GM19023 (cell line): ENCODE measurements around the gene LITAF.
"Not testable (repeated sequence)": the region's sequence is repeated elsewhere in the genome, so short reads cannot be mapped to it uniquely, and the experiment has no call there.

ENCODE experiments used
- ATAC-seq: cut with Tn5 transposase; IDR thresholded peaks from one replicate; pipeline ENCODE4 v1.9.1; 2021; ENCODE audit warnings: mild to moderate bottlenecking, moderate library complexity; ENCODE audit not compliant: unreplicated experiment

Gene LITAF

GRCh38 chr16:11621539-11621919 lies 34.8 kb upstream of the LITAF start:
- ATAC-seq = no peak

- ATAC-seq = no peak
These were observed 33.7 kb upstream of the LITAF start for GRCh38 chr16:11620243-11621003.

DNA sequence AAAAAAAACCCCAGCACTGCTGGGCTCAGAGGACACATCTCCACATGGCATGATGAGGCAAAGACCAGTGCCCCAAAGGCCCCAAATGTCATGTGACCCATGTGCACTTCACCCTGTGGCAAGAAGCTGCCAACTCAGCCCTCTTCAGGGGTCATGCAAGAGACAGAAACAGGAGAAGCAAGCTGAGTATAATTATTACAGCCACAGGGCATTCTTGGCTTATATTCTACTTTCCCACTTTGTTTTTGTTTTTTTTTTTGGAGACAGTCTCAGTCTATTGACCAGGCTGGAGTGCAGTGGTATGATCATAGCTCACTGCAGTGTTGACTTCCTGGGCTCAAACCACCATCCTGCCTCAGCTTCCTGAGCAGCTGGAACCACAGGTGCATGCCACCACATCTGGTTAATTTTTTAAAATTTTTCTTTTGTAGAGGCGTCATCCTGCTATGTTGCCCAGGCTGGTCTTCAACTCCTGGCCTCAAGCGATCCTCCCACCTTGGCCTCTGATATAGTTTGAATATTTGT lies 32.7 kb upstream of the LITAF start:
- no peak for ATAC-seq

DNA sequence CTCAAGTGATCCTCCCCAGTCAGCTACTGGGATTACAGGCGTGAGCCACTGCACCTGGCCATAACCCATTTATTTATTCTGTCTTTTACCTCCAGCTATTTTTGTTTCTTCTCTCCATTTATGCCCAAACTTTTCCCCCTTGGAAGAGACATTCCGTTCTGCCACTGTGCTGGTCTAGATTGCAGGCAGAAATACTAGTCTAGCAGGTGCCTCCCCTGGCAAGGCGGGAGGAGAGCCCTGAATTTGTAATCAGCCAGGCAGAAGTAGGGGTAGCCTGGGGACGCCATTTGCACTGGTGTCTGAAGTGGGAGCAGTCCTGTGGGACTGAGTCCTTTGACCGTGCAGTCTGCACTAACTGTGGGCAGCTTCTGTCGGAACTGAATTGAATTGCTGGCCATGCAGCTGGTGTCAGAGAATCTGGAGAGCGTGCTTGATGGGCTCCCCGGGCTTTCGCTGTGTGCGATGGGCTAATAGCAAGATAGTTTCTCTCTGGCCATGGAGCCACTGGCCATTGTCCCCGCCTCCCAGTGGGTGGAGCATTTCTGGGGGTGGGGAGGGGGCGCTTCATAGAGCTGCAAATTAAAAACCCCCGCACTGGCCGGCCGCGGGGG lies 31.5 kb upstream of the LITAF start:
- no peak for ATAC-seq

GRCh38 chr16:11615748-11616447 lies 29.2 kb upstream of the LITAF start:
- ATAC-seq = no peak

GRCh38 chr16:11614587-11615175 lies 28.0 kb upstream of the LITAF start:
- no peak for ATAC-seq

GRCh38 chr16:11613381-11614303 lies 26.9 kb upstream of the LITAF start:
- peak; percentile 42 for ATAC-seq

DNA sequence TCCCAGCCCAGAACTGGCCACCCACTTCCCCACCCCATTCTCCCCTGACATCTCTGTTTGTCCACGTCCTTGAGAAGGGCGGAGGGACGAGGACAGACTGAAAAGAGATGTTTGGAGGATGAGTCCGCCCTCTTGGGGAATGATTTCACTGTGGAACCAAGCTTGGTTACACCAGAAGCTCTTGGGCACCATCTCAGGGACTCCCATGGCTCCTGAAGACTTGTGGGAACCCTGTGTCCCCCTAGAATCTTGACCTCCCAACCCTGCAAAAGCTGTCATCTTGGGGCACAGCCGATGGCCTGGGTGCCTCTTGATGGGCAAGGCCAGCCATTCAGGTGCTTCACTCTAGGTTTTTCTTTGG lies 25.9 kb upstream of the LITAF start:
- ATAC-seq = no peak

DNA sequence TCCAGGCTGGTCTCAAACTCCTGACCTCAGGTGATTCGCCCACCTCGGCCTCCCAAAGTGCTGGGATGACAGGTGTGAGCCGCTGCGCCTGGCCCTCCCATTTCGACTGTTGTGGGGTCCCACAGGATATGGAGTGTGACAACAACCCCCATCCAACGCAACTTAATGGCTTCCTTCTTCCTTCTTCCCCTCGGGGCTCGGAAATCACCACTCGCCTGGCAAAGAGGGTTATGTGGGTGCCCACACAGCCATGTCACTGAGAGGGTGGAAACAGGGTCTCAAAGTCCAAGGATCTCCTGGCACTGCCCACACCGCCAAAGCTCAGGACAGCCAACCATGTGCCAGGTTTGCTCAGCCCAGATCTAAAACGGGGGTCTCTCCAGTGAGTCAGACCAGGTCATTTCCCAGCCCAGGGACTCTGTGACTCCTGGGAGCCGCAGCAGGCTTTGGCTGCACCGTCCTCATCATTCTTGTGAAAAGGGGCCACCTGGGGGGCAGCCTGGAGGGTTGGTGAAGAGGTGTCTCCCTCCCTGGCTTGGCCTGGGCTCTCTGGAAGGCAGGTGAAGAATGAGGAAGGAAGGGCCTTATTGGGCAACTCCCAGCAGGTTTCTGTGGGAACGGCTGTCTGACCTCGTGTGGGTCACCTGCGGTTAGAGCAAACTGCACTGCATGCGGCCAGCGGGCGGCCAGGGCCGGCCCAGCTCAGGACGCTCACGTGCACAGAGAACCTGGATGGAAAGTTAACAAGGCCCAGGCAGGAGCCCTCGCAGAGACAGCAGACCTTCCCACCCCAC lies 25.3 kb upstream of the LITAF start:
- ATAC-seq = no peak

DNA sequence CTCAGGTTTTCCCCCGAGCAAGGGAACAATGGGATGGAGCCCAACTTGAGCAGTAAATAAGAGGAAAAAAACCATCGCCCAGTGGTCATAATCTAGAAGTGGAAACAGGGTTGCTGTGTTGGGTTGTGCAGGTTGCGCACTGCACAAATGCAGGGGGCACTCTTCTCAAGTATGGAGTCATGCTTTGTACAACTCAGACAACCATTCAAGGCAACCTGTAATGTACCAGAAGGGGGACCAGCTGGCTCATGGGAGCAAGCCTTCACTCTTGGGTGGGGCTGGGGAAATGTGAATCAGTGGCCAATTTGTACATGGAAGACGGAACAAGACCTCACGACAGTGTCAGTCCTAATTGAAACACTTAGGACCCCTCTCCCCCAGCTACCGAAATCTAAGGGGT lies 23.9 kb upstream of the LITAF start:
- ATAC-seq = no peak

- no peak for ATAC-seq
These were observed 23.4 kb upstream of the LITAF start for GRCh38 chr16:11610121-11610505.

- ATAC-seq = no peak
These were observed 22.9 kb upstream of the LITAF start for GRCh38 chr16:11609474-11610120.

- ATAC-seq = no peak
These were observed 19.2 kb upstream of the LITAF start for GRCh38 chr16:11605891-11606290.

DNA sequence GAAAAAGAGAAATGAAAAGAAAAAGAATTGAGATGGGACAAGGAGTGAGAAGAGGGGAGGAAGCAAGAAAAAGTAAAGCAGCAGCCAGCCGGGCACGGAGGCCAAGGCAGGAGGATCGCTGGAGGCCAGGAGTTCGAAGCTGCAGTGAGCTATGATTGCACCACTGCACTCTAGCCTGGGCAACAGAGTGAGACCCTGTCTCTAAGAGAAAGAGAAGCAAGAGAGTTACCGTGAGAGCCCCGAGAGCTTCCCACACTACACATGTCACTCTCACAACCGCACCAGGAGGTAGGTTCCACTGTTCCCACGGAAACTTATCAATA lies 18.8 kb upstream of the LITAF start:
- ATAC-seq = no peak

GRCh38 chr16:11604783-11605563 lies 18.3 kb upstream of the LITAF start:
- no peak for ATAC-seq

DNA sequence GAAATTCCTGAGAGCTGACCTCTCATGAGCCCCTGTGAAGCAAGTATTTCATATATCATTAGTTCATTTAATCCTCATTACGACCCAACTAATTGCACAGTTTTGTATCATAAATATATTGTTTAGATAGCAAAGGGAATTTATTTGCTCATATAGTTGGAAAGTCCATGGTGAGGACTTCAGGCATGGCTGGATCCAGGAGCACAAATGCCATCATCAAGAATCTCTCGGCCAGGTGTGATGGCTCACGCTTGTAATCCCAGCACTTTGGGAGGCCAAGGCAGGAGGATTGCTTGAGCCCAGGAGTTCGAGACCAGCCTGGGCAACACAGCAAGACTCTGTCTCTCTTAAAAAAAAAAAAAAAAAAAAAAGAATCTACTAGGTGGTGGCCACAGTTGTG lies 17.6 kb upstream of the LITAF start:
- ATAC-seq = not testable (repeated sequence)

DNA sequence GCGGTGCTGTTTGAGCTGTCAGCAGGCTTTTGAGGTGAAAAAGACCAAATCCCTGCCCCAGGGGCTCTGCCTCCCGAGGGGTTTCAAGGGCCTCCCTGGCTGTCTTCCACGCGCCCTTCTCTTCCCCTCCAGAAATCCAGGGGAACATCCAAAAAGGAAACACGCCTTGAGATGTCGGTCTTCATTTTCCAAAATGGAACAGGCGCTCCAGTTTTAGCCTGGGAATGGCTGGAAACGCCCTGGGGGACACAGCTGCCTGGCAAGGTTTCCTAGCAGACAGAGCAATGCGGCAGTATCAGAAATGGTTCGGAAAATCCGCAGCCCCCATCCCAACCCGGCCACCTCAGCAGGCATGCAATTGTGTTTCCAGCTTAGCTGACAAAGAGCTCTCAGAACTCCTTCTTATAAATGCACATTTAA lies 16.6 kb upstream of the LITAF start:
- ATAC-seq = no peak

- no peak for ATAC-seq
These were observed 15.6 kb upstream of the LITAF start for GRCh38 chr16:11602321-11602720.

DNA sequence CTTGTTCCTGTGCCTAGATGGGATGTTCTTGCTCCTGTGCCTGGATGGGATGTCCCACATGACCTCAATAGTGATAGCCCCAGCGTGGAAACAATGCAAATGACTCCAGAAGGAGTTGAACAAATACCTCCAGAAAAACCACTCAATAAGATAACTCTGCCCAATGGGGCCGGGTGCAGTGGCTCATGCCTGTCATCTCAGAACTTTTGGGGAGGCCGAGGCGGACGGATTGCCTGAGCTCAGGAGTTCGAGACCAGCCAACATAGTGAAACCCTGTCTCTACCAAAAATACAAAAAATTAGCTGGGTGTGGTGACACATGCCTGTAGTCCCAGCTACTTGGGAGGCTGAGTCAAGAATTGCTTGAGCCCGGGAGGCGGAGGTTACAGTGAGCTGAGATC lies 15.2 kb upstream of the LITAF start:
- no peak for ATAC-seq
